Fibroblast of upper back skin (primary cell): ENCODE data around the gene SLC15A3.

ENCODE experiments used
- DNase-seq: peaks from one replicate; pipeline ENCODE4 v3.0.0-alpha.2; 2013

The SLC15A3 gene

DNA sequence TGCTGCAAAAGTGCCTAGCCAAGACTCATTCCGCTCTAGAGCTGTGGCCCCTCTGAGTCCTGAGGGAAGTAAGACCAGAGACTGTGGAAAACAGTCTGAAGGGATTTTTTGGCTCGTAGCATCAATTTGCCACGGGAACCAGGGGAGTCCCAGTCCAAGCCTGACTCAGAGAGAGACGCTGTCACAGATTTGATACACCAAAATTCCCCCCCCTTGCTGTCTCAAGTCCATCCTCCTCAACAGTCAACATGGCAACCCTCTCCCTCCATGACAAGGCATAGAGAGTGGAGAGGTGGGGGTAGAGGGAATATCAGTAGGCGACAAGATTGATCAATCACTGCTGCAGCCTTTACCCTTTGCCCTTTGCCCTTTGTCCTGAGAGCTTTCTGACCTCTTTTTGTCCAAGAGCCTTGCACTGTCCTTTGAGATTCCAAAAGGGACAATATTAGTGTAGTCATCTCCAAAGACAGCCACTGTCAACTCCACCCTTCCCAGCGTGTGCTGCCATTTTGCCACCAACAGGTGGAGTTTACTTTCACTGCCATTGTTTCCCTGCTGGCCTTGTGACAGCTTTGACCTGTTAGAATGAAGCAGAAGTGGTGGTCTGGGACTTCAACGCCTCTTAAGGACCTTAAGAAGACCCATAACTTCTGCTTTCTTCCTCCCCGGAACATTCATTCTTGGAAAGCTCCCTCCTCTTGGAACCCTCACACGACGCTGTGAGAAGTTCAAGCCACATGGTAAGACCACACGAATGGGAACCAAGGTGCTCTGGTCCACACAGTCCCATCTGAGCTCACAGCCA is 7.3 kb downstream of the SLC15A3 start:
- no peak for DNase-seq

DNA sequence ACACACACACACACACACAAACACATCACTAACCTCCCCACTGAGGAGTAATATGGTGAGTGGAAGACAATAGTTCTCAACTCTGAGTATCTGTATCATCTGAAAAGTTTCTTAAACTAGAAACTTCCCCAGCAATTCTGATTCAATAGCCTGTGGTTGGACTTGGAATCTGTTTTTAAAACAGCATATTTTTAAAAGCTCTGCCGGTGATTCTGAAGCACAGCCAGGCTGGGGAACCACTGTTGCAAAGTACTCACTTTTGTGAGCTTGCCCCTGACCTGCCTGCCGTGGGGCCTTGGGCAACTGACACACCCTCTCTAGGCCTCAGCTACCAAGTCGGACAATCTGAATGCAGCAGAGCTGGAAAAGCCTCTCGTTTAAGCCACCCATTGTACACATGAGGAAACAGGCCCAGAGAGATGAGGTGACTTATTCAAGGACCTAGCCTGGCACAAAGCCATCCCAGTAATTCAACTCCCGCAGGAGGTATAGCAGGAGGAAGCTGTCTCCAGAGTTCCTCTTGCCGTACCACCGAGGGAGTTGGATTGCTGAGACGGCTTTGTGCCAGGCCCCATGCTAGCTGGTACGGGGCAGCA is 8.9 kb downstream of the SLC15A3 start:
- DNase-seq, result no peak

DNA sequence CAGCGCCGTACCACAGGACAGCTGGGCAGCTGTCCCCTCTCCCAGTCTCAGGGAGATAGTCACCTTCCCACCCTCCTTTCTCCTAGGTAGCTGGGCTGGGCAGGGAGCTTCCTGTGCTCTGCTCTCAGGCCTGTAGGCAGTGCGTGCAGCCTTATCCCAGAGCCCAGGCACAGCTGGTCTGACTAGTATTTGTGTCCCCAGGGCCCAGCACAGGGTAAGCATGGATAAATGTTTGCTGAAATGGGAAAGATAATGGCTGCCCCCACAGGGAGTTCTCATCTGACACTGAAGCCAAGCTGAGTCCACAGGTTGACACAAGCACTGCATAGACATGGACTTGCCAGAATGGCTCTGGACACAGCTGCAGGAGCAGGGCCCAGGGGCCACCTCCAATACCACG is 9.8 kb downstream of the SLC15A3 start:
- no peak for DNase-seq

- DNase-seq, result no peak
Measured at GRCh38 chr11:60941371-60942119, 10.4 kb downstream of the SLC15A3 start.

GRCh38 chr11:60939855-60940254 is 12.1 kb downstream of the SLC15A3 start:
- no peak for DNase-seq

DNA sequence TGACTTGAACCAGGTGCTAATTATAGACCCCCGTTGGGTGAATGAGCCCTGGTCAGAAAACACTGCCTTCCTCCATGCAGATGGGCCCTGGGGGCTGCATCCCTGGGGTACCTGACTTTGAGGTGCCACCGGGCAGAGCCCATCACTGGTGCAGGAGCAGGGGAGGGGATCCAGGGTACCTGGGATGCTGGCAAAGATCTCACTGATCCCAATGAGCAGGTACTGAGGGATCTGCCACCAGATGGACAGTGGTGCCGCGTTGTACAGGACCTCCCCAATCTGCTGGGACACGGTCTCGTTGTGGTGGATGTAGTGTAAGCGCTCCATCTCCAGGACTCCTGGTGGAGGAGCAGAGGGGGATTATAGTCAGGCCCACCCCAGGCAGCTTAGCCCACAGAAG is 12.7 kb downstream of the SLC15A3 start:
- no peak for DNase-seq

GRCh38 chr11:60938500-60938899 is 13.5 kb downstream of the SLC15A3 start:
- no peak for DNase-seq

DNA sequence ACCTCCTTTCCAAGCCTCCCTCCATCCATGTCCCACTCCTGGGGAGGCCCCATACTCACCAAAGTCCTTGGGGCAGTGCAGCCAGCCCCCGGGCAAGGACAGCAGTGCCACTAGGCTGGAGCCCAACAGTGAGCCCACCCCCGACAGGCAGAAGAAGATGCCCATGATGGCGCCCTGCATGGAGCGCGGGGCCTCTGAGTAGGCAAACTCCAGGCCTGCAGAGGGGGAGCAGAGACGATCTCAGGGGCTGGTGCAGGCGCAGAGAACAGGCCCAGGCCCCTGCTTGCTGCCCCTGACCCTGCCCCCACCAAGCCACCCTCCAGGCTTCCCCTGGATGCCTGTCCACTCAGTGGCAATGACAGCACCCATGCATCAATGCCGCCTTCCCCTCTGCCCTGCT is 14.2 kb downstream of the SLC15A3 start:
- no peak for DNase-seq

- no peak for DNase-seq
Measured at GRCh38 chr11:60937144-60937527, 14.8 kb downstream of the SLC15A3 start.

DNA sequence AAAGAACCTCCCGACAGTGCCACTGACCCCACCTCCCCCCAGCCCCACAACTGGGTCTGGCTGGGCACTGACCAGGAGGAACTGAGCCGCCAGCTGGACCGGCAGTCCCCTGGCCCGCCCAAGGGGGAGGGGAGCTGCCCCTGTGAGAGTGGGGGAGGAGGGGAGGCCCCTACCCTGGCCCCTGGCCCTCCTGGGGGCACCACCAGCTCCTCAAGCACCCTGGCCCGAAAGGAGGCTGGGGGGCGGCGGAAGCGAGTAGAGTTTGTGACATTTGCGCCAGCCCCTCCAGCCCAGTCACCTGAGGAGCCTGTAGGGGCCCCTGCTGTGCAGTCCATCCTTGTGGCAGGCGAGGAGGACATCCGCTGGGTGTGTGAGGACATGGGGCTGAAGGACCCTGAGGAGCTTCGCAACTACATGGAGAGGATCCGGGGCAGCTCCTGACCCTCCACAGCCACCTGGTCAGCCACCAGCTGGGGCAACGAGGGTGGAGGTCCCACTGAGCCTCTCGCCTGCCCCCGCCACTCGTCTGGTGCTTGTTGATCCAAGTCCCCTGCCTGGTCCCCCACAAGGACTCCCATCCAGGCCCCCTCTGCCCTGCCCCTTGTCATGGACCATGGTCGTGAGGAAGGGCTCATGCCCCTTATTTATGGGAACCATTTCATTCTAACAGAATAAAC is 15.4 kb downstream of the SLC15A3 start:
- DNase-seq, result no peak

DNA sequence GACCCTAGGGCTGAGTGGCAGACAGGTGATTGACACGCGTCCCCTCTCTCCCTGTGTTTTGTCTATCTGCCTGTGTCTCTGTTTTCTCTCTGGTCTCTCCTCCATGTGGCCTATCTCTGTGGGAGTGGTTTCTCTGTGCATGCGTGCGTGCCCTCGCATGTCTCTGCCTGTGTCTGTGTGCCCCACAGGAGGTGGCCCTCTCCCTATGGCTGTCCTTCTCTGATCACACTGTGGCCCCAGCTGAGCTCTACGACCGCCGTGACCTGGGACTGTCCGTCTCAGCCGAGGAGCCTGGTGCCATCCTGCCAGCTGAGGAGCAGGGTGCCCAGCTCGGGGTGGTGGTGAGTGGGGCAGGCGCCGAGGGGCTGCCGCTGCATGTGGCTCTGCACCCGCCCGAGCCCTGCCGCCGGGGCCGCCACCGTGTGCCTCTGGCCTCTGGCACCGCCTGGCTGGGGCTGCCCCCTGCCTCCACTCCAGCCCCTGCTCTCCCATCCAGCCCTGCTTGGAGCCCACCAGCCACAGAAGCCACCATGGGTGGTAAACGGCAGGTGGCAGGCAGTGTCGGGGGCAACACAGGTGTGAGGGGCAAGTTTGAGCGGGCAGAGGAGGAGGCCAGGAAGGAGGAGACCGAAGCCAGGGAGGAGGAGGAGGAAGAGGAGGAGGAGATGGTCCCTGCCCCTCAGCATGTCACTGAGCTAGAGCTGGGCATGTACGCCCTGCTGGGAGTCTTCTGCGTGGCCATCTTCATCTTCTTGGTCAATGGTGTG is 16.1 kb downstream of the SLC15A3 start:
- DNase-seq, result no peak

GRCh38 chr11:60934790-60935605 is 17.0 kb downstream of the SLC15A3 start:
- no peak for DNase-seq

DNA sequence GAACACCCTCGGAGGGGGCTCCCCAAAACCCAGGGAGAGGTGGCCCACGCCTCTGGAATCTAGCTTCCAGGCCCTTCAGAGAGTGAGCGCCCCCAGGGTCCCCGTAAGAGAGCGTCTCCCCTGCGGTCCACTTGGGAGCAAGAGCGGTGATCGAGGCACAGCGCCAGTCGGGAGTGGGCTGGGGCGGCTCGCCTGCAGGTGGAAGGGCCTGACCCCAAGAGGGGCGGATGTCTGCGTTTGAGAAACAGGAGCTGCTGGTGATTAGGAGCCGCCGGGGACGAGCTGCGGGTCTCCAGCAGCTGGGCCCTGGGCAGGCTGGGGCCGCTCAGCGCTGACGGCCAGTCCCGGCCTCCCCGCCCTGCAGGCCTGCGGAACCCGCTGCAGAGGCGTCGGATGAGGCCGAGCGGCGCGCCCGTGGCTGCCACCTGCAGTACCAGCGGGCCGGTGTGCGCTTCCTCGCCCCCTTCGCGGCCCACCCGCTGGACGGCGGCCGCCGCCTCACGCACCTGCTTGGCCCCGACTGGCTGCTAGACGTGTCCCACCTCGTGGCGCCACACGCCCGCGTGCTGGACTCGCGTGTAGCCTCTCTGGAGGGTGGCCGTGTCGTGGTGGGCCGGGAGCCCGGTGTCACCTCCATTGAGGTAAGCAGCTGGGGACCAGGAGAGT is 17.7 kb downstream of the SLC15A3 start:
- no peak for DNase-seq

GRCh38 chr11:60933416-60934123 is 18.4 kb downstream of the SLC15A3 start:
- no peak for DNase-seq

DNA sequence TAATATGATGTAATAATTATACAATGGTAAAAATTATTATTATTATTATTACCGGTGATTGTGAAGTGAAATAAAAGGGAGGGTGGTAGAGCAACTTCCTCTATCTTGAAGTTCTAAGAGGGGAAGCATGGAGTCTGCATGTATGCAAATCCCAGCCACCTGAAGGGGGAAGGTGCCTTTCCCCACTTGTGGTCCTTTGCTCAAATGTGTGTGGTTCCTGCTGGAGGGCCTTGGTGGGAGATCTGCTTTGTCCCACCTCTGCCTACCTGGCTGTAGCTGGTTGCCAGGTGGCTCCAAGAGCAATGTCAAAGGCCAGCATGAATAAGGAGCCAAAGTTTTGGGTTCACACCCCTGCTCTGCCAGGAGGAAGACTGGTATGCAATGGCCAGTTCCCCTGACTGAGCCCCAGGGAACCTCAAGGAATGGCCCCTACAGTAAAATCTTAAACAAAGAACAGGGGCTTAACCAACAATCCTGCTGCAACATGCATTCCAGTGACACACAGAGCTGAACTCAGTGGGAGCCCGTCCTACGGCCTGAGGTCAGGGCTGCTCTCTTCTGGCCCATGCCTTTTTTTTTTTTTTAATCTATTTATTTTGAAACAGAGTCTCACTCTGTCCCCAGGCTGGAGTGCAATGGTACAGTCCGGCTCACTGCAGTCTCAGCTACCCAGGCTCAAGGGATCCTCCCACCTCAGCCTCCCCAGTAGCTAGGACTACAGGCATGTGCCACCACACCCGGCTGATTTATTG is 19.2 kb downstream of the SLC15A3 start:
- DNase-seq, result no peak

DNA sequence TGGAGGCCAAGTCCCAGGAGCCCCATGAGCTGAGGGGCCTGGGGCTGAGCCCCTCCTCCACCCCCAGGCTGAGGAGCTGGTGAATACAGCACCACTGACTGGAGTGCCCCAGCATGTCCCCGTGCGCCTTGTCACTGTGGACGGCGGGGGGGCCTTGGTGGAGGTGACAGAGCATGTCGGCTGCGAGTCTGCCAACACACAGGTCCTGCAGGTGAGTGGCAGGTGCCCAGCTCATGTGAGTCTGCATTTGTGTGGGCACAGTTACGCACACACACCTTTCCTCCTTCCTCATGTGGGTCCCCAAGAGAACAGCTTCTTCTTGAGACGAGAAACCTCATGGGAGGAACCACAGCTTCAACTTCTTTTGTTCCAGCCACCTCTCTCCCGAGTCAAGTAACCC is 20.1 kb downstream of the SLC15A3 start:
- DNase-seq, result no peak

GRCh38 chr11:60930394-60930793 is 21.6 kb downstream of the SLC15A3 start:
- DNase-seq, result no peak

DNA sequence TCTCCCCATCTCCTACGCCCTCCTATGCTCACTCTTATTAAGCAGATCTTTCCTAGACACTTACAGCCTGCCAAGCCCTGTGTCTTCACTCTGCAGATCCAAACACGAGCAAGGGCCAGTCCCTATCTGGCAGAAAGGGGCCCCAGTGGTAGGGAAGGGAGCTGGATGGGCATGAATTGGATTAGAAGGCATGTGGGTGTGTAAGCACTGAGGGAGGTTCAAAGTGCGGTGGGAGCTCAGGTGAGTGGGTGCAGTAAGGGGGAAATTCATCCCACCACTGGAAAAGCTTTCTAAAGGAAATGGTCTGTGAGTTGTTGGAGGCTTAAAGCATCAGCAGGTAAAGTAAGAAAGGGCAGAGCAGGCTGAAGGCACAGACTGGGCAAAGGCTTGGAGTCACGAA is 22.2 kb downstream of the SLC15A3 start:
- DNase-seq, result no peak

DNA sequence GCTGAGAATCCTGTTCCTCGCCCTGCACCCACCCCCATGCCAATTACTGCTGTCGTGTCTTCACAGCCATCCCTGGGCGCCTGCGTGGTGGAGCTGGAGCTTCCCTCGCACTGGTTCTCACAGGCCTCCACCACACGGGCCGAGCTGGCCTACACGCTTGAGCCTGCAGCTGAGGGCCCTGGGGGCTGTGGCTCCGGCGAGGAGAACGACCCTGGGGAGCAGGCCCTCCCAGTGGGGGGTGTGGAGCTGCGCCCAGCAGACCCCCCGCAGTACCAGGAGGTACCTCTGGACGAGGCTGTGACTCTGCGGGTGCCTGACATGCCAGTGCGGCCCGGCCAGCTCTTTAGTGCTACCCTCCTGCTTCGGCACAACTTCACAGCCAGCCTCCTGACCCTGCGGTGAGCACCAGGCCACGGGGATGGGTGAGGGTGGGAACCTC is 23.4 kb downstream of the SLC15A3 start:
- no peak for DNase-seq

DNA sequence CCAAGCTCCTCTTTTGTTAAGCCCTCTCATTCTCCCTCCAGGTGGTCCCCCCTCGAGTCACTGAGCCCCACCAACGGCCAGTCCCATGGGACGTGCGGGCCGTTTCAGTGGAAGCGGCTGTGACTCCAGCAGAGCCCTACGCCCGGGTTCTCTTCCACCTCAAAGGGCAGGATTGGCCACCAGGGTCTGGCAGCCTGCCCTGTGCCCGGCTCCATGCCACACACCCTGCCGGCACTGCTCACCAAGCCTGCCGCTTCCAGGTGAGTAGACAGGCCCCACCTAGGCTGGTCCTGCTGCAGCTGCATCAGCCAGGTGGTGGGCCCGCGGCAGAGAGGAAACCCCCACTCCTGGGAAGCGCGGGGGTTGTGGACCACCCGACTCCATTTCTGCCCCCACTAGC is 24.4 kb downstream of the SLC15A3 start:
- DNase-seq, result no peak
